ENCODE measurements around the gene SEPHS2.

Gene SEPHS2

DNA sequence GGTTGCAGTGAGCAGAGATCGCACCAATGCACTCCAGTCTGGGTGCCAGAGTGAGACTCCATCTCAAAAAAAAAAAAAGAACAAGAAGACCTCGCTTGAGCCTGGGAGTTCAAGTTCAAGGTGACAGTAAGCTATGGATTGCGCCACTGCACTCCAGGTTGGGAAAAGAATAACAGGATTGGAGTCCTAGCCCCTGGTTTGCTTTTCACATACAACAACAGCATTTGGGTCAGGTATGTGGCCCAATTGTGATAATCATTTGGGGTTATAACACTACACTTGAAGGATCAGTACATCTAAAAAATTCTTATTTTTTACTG, 3.4 kb upstream of the SEPHS2 start:
- Histone ChIP-seq H3K27me3 (no peaks in the 10 kb centered on the region), H3K36me3 (peaks cover 6% of the 10 kb centered on the region), H3K9ac (no peak overlapping the region), H3K4me3 (no peak overlapping the region), H4K20me1 (peaks cover 14% of the 10 kb centered on the region; the same call in 1 of the 2 replicates), H3K27ac (no peak overlapping the region), H3K9me3 (no peaks in the 10 kb centered on the region), H3K4me2 (no peak overlapping the region), H3K4me1 (peaks cover 26% of the 10 kb centered on the region)
- TF ChIP-seq Cebpa-rat (IDR thresholded peaks at IDR 0.05) = no peak

DNA sequence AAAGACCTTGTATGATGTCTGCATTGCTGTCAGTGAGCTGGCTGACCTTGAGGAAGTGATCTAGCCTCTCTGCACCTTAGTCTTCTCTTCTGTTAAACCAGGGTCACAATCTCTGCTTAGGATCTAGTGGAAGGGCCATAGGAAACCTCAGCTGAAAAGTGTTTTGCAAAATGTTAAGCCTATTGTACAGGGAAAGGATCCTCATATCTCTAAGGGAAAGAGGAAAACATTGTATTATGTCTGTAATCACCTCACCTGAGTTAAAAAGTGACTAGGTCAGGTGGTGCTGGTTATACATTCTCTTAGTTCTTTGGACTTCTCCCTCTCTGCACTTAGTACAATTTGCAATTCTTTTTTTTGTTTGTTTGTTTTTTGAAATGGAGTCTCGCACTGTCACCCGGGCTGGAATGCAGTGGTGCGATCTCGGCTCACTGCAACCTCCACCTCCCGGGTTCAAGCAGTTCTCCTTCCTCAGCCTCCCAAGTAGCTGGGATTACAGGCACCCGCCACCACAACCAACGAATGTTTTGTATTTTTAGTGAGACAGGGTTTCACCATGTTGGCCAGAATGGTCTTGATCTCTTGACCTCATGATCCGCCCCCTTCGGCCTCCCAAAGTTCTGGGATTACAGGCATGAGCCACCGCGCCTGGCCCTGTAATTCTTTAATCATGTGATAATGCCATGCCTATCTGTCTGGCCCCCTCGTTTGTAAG, 2.0 kb upstream of the SEPHS2 start:
- Histone ChIP-seq H3K36me3 (peaks cover 20% of the 10 kb centered on the region), H3K4me1 (peaks cover 38% of the 10 kb centered on the region), H3K9ac (no peak overlapping the region), H3K4me2 (no peak overlapping the region), H3K4me3 (no peak overlapping the region), H3K27ac (no peak overlapping the region), H4K20me1 (peaks cover 28% of the 10 kb centered on the region; the same call in 1 of the 2 replicates), H3K9me3 (no peaks in the 10 kb centered on the region), H3K27me3 (no peaks in the 10 kb centered on the region)
- no peak for TF ChIP-seq Cebpa-rat (IDR thresholded peaks at IDR 0.05)

- Histone ChIP-seq H3K36me3 (peaks cover 21% of the 10 kb centered on the region), H4K20me1 (peaks cover 28% of the 10 kb centered on the region; the same call in 1 of the 2 replicates), H3K4me1 (peaks cover 38% of the 10 kb centered on the region), H3K27me3 (no peaks in the 10 kb centered on the region), H3K9me3 (no peaks in the 10 kb centered on the region), H3K4me2 (peak overlapping the region; percentile 96), H3K9ac (peak overlapping the region; percentile 95; the same call in 1 of the 2 replicates), H3K4me3 (peak overlapping the region; percentile 91), H3K27ac (peak overlapping the region; percentile 97)
- TF ChIP-seq Cebpa-rat (IDR thresholded peaks at IDR 0.05) = no peak
These were observed 525 bp upstream of the SEPHS2 start for GRCh38 chr16:30446203-30446595.

DNA sequence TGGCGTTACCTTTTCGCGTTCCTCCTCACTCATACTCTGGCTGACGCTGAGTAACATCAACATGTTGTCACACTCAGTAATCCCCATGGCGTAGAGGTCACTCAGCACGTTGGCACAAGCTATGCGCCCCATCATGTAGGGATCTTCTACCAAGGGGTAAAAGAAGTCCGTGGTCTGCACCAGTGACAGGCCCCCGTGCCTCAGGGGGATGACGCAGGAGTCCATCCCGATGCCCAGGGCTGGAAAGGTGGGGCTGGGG, 596 bp downstream of the SEPHS2 start:
- Histone ChIP-seq H3K4me3 (peak overlapping the region; percentile 91), H3K9me3 (no peaks in the 10 kb centered on the region), H3K9ac (peak overlapping the region; percentile 95), H3K4me2 (peak overlapping the region; percentile 96), H3K4me1 (peaks cover 30% of the 10 kb centered on the region), H4K20me1 (peaks cover 28% of the 10 kb centered on the region; the same call in 1 of the 2 replicates), H3K27me3 (no peaks in the 10 kb centered on the region), H3K36me3 (peaks cover 21% of the 10 kb centered on the region), H3K27ac (peak overlapping the region; percentile 97)
- TF ChIP-seq Cebpa-rat (IDR thresholded peaks at IDR 0.05) = no peak

GRCh38 chr16:30444231-30445148, 1.2 kb downstream of the SEPHS2 start:
- peaks cover 21% of the 10 kb centered on the region for H3K36me3 ChIP-seq
- peak overlapping the region; percentile 91 for H3K4me3 ChIP-seq
- peaks cover 28% of the 10 kb centered on the region; the same call in 1 of the 2 replicates for H4K20me1 ChIP-seq
- no peaks in the 10 kb centered on the region for H3K9me3 ChIP-seq
- H3K27me3 ChIP-seq = no peaks in the 10 kb centered on the region
- H3K27ac ChIP-seq = peak overlapping the region; percentile 97
- peak overlapping the region; percentile 95 for H3K9ac ChIP-seq
- H3K4me1 ChIP-seq = peaks cover 30% of the 10 kb centered on the region
- peak overlapping the region; percentile 96 for H3K4me2 ChIP-seq
- no peak for TF ChIP-seq Cebpa-rat (IDR thresholded peaks at IDR 0.05)

- H3K27me3 ChIP-seq = no peaks in the 10 kb centered on the region
- H3K9me3 ChIP-seq = no peaks in the 10 kb centered on the region
- H4K20me1 ChIP-seq = peaks cover 28% of the 10 kb centered on the region; the same call in 1 of the 2 replicates
- peaks cover 30% of the 10 kb centered on the region for H3K4me1 ChIP-seq
- H3K27ac ChIP-seq = no peak overlapping the region
- no peak overlapping the region for H3K9ac ChIP-seq
- H3K36me3 ChIP-seq = peaks cover 21% of the 10 kb centered on the region
- no peak for TF ChIP-seq Cebpa-rat (IDR thresholded peaks at IDR 0.05)
- H3K4me2 ChIP-seq = peak overlapping the region; percentile 96
- peak overlapping the region; percentile 91; the same call in 1 of the 2 replicates for H3K4me3 ChIP-seq
These were observed 2.0 kb downstream of the SEPHS2 start for GRCh38 chr16:30443631-30444030.

DNA sequence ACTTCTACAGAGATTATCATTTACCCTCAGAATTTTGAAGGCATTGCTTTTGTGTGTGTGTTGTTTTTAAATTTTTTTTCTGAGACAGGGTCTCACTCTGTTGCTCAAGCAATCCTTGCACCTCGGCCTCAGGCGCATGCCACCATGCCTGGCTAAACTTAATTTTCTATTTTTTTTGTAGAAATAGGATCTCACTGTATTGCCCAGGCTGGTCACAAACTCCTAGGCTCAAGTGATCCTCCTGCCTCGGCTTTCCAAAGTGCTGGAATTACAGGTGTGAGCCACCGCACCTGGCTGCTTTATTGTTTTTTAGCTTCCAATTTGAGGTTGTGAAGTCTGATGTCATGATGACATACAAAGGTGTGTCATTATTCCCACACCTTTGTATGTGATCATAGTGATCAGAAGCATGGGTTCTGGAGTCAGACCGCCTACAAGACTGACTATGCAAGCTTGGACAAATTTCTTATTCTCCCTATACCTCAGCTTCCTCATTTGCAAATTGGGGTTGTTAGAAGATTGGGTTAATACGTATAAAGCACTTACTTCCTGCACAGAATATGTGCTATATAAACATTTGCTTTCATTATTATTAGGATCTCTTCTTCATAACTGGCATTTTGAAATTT, 5.8 kb downstream of the SEPHS2 start:
- Histone ChIP-seq H4K20me1 (peaks cover 22% of the 10 kb centered on the region; the same call in 1 of the 2 replicates), H3K4me3 (no peak overlapping the region), H3K36me3 (peaks cover 21% of the 10 kb centered on the region), H3K9me3 (no peaks in the 10 kb centered on the region), H3K9ac (no peak overlapping the region), H3K27me3 (no peaks in the 10 kb centered on the region), H3K27ac (no peak overlapping the region), H3K4me1 (peaks cover 20% of the 10 kb centered on the region), H3K4me2 (no peak overlapping the region)
- no peak for TF ChIP-seq Cebpa-rat (IDR thresholded peaks at IDR 0.05)

DNA sequence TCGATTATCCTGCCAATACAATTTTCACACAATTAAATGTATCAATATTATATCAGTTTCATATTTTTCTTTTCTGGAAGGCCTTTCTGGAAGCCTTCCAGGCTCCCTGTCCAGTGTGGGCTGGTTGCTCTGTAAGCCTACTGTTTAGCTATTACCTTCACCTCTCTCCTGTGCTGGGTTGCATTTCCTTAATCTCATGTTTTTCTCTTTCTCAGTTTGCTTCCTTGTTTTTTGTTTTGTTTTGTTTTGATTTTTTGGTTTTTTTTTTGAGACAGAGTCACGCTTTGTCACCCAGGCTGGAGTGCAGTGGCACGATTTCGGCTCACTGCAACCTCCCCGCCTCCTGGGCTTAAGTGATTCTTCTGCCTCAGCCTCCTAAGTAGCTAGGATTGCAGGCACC, 6.8 kb downstream of the SEPHS2 start:
- peaks cover 10% of the 10 kb centered on the region for H3K4me1 ChIP-seq
- TF ChIP-seq Cebpa-rat (IDR thresholded peaks at IDR 0.05) = no peak
- peaks cover 12% of the 10 kb centered on the region; the same call in 1 of the 2 replicates for H4K20me1 ChIP-seq
- no peak overlapping the region for H3K27ac ChIP-seq
- no peak overlapping the region for H3K9ac ChIP-seq
- no peak overlapping the region for H3K4me2 ChIP-seq
- H3K27me3 ChIP-seq = no peaks in the 10 kb centered on the region
- H3K4me3 ChIP-seq = no peak overlapping the region
- H3K9me3 ChIP-seq = no peaks in the 10 kb centered on the region
- H3K36me3 ChIP-seq = peaks cover 13% of the 10 kb centered on the region

GRCh38 chr16:30437511-30438046, 8.1 kb downstream of the SEPHS2 start:
- Histone ChIP-seq H3K9me3 (no peaks in the 10 kb centered on the region), H3K27ac (no peak overlapping the region), H3K9ac (no peak overlapping the region), H3K4me1 (no peaks in the 10 kb centered on the region), H3K4me2 (no peak overlapping the region), H3K27me3 (no peaks in the 10 kb centered on the region), H3K4me3 (no peak overlapping the region), H4K20me1 (no peaks in the 10 kb centered on the region), H3K36me3 (peaks cover under 1% of the 10 kb centered on the region; the same call in 1 of the 2 replicates)
- TF ChIP-seq Cebpa-rat (IDR thresholded peaks at IDR 0.05) = no peak
